HG03521 (cell line): ENCODE measurements around the gene PRR13.
"Not testable (repeated sequence)": the region's sequence is repeated elsewhere in the genome, so short reads cannot be mapped to it uniquely, and the experiment has no call there.

Experiments
- ATAC-seq: cut with Tn5 transposase; IDR thresholded peaks from one replicate; pipeline ENCODE4 v1.9.1; 2021; ENCODE audit warnings: mild to moderate bottlenecking, moderate library complexity; ENCODE audit not compliant: unreplicated experiment

The PRR13 gene

DNA sequence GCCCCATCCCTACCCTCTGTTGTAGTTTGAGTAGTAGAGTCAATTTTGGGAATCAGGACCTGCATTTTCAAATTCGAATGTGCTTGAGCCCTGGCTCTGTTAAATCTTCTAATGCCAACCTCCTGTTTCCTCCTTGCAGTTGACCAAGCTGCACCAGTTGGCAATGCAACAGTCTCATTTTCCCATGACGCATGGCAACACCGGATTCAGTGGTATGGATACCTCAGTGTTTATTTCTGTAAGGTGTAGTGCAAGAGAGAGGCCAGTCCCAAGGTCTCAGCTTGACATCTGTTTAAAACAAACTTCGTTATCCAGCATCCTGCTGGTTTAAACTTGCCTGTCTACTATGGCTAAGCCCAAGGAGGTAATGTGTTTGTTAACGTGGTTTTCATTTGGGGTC lies 25.5 kb downstream of the PRR13 start:
- ATAC-seq: no peak

DNA sequence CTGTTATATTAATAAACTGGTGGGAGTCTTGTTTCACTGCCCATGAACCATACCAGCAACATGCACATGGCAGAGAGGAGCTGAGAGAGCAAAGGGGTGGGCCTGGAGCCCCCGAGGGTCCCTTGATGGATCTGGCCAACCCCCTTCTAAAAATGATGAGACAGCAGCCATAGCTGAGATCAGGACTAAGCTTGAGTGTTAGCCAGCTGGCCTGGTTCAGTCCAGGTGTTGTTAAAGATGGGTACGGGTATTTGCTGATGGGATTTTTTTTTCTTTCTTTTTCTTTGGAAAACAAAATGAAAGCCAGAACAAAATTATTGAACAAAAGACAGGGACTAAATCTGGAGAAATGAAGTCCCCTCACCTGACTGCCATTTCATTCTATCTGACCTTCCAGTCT lies 26.3 kb downstream of the PRR13 start:
- no peak for ATAC-seq

DNA sequence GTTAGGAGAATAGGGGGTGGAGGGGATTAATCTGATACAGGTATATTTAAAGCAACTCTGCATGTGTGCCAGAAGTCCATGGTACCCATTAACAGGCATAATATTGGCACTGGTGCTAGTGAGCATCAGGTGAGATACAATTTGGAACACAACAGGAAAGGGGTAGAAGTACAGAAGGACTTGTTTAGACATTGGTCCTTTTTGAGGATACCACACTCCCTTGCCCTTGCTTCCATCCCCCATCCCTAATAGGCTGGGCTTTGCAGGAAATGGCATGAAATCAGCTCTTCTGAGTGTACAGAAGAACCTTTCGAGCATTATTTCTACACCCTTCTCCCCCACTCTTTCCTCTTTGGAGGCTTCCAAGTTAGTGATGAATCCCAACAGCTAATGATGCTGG lies 26.7 kb downstream of the PRR13 start:
- ATAC-seq: no peak

DNA sequence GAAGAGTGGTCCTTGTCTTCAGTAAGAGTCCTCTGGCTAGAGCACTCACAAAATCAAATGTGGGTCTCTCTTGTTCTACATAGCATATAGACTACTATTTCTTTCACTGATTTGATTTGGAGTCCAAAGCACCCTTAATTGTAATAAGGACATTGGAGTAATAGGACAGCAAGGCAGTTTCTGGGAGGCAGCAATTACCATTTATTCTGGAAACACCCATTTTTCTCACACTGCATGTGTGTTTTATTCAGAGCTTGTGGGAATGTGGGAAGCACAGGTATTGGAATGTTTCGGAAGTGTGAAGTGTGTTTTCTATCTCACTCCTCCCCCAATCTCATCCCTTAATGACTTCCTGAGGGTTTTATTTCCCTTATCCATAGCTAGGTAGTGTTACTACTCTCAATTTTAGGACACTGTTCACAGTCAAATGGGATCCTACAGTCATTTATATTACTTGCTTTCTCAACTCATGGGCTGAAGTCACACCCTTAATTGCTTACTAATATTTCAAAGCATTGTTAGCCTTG lies 30.6 kb downstream of the PRR13 start:
- ATAC-seq: no peak

DNA sequence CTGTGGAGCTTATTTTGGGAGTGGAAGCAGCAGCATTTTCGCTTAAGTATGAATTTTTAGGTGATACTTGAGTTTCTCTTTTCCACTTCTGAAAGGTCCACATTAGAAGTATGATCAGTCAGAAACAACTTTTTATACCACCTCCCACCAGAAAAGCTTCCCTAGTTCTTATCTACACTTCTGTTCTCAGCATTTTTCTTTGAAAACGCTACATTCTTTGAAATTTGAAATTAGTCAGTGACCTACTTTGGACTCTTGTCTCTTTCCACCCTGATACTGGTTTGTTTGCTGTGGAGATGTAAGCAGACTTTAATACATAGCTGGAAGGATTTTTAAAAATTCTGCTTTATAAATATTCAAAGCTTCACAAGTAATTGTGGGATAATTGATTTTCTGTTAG lies 32.5 kb downstream of the PRR13 start:
- no peak for ATAC-seq

DNA sequence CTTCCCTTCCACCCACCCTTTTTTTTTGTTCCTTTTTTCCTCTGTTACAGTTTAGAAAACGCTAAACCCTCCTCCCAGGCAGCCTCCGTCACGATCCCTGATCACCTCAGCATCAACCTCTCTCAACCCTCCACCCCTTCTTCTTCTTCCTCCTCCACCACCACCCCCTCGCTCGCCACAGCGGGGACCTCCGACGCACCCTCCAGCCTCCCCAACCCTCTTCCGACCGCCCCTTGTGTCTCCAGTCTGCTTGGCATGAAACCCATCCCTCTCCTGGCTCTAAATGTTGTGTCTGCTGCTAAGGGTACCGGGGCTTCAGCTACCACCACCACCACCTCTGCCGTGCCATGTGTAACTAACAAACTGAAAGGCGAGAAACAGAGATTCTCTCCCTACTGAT lies 33.3 kb downstream of the PRR13 start:
- no peak for ATAC-seq

DNA sequence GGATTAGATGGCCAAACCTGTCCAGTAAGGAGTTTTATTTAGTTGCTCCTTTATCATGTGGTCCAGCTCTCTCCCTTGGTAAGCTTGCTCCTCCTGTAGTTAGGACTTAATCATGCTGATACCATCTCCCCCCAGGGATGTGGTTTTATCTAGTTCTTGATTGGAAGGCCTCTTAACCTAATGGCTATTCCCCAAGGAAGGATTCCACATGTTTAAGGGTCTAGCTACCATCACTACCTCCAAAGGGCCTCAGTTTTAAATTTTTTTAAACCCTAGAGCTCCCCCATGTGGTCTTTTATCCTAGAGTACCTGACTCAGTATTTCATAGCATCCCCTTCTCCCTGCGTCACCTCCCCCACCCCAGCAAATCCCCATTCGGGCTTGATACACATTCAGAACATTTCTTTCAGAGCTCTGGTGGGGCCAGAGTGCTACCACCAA lies 35.3 kb downstream of the PRR13 start:
- no peak for ATAC-seq

DNA sequence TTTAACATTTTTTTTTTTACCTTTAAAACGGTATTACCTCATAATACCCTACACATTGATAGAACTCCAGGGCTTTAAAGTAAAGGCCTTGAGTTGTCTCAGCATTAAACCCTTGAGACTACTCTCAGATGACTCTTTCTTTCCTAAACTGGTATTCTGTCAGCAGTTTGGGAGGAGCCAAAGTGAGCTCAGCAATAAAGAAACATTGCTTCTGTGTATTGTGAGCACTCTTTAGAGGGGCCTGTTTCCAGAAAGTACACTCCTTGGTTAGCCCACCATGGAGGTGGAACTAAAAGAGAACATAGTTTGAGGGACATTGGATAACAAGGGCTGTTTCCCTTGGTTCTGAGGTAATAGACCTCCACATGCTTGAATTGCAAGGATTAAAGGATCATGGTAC lies 37.3 kb downstream of the PRR13 start:
- no peak for ATAC-seq

DNA sequence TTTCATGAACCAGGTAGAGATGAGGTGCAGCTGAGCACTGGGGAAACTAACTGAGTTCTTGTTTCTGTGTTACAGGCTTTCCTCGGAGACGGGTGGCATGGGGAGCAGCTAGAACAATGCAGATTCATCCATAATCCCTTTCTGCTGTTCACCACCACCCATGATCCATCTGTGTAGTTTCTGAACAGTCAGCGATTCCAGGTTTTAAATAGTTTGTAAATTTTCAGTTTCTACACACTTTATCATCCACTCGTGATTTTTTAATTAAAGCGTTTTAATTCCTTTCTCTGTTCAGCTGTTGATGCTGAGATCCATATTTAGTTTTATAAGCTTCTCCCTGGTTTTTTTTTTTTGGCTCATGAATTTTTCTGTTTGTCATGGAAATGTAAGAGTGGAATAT lies 37.8 kb downstream of the PRR13 start:
- ATAC-seq: no peak

DNA sequence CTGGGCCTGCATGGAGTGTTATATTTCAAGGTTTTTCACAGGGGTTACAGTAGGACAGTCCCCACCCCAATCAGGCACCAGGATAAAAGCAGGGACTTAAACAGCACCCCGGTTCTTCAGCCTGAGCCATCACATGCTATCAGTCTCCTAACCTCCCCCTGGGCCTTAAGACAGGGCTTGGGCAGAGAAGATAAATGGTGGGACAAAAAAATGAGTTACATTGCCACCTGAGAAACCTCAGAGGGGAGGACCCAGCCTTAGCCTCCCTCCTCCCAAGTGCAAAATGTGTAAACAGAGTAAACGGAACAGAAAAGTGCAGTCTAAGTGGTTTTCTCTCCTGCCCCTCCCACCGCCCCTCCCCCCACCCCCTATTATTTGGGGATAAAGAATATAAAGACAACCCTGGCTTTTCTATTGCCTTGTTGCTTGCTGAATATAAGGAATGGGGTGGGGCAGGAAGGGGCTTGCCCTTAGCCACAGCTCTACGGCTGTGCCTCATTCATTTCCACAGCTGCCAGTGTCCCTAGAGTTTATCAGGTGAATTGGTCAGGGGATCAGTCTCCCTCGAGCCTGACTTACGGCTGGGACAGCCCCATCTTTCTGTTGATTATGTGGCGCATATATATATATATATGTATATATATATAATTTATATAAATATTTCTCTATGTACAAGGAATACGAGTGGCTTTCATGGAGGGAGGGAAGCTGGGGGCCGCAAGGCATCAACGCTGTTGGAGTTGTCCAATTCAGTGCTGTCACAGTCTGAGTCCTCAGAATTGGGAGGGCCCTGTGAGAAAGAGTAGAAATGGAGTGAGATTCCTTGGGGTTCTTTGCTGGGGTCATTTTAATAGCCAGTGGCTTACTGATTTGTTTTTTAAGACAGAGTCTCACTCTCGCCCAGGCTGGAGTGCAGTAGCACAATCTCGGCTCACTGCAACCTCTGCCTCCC lies 39.2 kb downstream of the PRR13 start:
- ATAC-seq: no peak

DNA sequence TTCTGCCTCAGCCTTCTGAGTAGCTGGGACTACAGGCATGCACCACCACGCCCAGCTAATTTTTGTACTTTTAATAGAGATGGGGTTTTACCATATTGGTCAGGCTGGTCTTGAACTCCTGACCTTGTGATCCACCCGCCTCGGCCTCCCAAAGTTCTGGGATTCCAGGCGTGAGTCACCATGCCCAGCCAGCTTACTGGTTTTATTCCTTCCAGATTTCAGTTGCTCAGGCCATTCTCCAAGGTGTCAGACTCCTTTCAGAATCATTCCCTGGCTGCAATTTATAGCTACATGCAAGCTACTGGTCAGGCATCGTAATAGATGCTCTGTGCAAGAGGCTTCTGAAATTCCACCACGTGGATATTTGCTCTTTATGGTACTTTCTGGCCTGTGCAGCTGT lies 39.9 kb downstream of the PRR13 start:
- ATAC-seq: not testable (repeated sequence)

DNA sequence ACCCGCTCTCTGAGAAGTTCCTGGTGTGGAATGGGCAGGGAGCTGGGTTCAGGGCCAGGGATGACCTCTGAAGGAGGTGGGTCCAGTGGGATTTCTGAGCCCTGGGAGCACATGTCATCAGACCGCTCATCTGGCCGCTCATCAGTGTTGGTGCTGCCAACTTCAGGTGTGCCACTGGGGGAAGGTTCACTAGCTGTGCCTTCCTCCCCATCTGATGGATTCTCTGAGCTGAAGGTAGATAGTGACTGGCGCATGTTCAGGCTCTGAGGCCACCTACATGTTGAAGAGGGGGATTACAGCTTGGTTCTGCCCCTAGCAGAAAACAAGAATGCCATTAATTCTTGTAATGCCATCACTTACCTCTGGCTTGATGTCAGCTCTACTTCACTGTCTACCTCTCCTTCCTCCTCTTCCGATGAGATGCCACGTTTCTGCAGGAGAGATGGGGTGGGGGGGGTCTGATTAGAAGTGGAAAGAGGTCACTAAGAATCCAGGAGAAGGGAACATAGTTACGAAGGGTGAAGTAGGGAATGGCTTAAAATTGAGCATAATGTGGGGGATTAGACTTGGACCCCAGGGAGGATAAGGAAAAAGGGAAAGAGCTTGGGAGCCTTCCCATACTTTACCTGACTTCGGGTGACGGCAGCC lies 40.5 kb downstream of the PRR13 start:
- no peak for ATAC-seq

DNA sequence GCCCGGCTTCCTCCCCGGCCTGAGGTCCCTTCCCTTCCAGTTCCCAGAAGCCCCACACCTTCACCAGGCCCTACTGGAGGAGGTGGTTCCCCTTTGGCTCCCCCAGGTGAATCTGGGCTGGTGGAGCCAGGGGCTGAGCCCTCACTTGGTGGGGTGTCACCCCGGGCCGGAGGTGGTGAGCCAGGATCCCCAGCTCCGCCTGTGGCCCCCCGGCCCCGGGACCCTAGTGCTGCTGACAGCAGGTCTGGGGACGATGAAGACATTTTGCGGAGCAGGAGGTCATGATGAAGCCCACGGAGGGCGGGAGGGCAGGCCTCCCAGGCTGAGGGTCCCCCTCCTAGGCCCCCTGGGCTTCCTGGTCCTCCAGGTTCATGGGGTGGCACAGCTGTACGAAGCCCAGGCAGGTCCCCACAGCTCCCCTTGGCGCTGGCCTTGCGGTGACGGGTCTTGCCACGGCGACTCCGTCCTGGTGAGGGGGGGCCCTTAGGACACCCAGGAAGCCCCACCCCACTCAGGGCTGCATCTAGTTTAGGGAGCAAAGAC lies 41.2 kb downstream of the PRR13 start:
- ATAC-seq: no peak

DNA sequence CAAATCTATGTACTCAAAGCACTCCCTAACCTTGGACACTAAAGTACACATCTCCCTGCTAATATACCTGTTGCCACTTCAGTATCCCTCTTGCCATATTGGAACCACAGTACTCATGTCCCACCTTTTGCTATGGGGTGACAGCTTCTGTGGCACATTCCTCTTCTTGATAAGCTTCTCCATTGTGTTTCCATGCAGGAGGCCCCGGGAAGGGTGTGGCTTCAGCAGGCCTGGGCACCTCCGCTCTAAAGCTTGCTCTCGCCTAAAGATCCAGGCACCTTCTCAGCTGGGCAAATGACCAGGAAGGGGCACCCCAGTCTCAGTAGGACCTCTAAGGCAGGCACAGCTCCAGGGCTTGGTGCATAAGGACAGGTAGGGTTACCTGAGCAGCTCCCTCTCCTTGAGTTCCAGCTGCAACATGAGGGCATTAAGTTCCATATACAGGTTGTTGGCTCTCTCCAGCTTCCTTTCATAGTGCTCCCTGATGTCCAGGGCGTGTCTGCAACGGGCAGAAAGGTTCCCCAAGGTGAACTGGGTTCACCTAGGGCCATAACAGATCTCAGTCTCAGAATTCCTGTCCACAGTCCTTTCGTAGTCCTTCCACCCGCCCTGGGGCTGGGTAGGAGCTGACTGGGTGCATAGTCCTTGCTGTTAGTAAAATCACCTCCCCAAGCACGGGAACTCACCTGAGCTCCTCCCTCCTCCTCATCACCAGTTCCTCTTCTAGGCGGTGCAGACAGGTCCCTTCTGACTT lies 41.9 kb downstream of the PRR13 start:
- ATAC-seq: no peak

DNA sequence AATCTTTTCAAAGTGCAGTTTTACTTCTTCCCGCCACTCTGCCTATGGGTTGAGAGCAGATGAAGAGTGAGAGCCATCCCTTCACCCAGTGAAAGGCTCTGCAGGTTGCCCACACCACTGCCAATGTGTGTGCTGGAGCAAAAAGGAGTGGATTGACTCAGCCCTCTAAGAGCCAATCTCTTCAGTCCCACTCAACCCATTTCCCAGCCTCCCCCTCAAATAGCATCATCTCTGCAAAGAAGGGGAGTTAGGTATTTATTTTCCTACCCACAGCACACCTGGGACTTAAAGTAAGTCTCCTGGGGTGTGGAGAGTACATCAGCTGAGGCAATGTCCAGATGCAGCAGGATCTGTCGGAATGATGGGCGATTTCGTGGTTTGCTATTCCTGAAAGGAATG lies 42.4 kb downstream of the PRR13 start:
- no peak for ATAC-seq

DNA sequence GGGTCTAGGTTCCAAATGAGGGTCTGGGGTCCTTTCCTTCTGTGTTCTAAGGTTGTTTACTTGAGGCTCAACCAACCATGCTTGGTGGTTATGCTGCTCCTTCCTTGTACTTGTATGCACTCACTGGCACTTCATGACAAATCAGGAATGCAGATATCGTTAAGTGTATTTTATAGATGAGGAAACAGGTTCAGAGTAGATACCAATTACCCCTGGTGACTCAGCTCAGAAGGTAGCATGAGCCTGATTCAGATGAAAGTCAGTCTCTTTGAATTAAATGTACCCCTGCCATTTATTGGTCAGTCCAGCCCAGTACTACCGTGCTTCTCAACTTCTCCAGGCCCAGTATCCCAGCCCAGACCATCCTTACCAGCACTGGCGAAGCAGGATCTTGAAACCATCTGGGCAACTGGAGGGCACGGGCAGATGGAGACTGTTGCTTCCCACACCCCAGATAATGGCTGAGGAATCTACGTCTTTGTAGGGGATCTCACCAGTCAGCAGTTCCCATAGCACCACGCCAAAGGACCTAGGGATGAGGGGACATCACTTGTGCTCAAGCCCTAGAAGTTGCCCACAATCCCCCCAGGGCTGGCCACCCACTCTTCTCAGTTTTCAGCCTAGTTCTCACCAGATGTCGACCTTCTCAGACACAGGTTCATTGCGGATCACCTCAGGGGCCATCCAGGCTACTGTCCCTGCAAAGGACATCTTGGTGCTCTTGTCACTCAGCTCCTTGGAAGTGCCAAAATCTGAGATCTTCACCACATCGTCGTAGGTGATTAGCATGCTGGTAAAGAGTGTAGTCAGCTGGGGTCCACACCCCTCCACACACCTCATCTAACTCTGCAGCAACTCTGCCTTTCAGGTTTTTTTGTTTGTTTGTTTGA lies 43.4 kb downstream of the PRR13 start:
- no peak for ATAC-seq

DNA sequence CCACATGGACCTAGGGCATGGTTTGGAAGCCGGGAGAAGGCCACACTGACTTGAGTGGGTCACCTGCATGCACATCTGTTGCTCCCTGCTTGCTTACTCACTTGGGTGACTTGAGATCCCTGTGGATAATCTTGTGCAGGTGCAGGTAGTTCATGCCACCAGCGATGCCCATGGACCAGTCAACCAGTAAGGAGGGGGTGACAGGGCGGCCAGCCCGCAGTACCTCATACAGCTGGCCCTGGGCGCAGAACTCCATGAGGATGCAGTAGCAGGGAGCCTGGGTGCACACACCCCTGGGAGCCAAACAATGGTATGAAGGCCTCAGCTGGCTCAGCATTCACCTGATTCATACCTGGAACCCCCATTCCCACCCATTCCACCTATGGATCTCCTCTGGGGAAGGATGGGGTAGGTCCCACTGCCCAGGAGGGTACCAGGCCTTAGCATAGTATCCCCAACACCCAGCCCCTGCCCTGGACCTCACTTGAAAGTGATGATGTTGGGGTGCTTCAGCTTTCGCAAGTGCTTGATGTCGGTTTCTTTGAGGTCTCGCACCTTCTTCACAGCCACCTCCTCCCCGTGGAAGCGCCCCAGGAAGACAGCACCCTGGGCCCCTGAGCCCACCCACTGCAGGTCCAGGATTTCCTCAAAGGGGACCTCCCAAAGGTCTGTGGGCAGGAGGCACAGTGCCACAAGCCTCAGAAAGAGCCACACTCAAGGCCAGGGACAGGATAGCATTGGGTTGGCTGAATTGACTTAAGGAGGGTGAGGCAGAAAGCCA lies 44.6 kb downstream of the PRR13 start:
- ATAC-seq: no peak

DNA sequence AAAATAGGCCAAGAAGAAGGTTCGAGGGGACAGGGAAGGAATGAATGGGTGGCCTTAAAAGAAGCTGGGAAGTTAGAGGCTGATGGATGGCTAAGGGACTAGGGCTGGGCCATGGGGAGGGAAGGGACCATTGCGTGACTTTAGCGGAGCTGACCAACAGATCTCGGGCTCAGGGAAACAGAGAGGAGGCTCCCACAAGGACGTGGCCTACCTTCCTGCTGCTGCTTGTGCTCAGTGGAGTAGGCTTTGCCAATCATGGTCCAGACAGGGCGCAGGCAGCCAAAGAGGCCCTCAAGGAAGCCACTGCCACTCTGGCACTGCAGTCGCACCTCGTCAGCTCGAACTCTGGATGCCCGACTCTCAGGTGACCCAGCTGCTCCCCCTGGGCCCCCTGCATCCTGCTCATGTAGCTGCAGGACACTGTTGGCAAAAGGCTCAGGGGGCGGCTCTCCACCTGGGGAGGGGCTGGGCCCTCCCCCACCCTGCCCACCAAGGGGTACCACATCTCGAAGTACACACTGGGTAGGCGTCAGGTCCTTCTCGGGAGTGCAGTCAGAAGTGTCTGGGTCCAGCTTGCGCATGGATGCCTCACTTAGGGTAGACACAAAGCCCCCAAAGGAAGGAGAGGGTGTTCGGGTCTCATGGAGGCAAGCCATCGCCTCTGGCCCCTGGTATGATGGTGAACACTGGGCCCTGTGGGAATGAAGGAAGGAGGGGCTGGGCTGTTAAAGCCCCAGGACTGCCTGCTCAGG lies 45.4 kb downstream of the PRR13 start:
- no peak for ATAC-seq
